GM12878 (cell line): ENCODE data around the gene SLX4. TPM values are rescaled to one million over a fixed set of nuclear protein-coding genes. Genes with fewer than 3 reads are reported as not detected.

Source experiments
- ATAC-seq: fragments of 200-7000 bp; cut with Tn5 transposase; 3 replicates; pipeline ENCODE4 v1.9.1; 2020; ENCODE audit warnings: mild to moderate bottlenecking, moderate library complexity
- BruUV-seq: library from RNA; stranded (reverse); fragments of 400-500 nt; replicated peaks from 2 replicates; lab custom pipeline; 2021; lab: Mats Ljungman, UMichigan
- CTCF ChIA-PET: fragments of 300-600 bp; sonication (Branson Sonifier 250); formaldehyde crosslinking; extraction: SDS; loops from one replicate; lab custom pipeline; 2021; ENCODE audit warnings: inconsistent platforms; lab: Yijun Ruan, JAX
- POLR2A ChIA-PET: fragments of 350-600 bp; formaldehyde crosslinking; extraction: SDS; loops from one replicate; lab custom pipeline; 2021; ENCODE audit warnings: inconsistent platforms; lab: Charles Lee
- RAD21 ChIA-PET: fragments of 300-600 bp; sonication (Branson Sonifier 250); formaldehyde crosslinking; loops from one replicate; lab custom pipeline; 2023; ENCODE audit warnings: antibody characterized with exemption; ENCODE audit not compliant: unreplicated experiment; lab: Charles Lee
- SMC1A ChIA-PET: fragments of 300-600 bp; sonication (Branson Sonifier 250); formaldehyde crosslinking; loops from one replicate; lab custom pipeline; 2023; ENCODE audit not compliant: unreplicated experiment, uncharacterized antibody; lab: Charles Lee
- DNase-seq: peaks from one replicate; pipeline ENCODE4 v3.0.0-alpha.2; 2011; ENCODE audit warnings: low read depth, low spot score
- FAIRE-seq: peaks from 3 replicates; lab custom pipeline; 2011; peaks lifted over from hg19 to GRCh38; lab: Jason Lieb, UNC
- H2AFZ ChIP-seq: 2 replicates; pipeline ENCODE4 v1.6.0; 2011; ENCODE audit warnings: low read depth, low read length, control low read depth; ENCODE audit not compliant: control insufficient read depth
- H3K27ac ChIP-seq: 2 replicates; pipeline ENCODE4 v1.5.1; 2011; ENCODE audit warnings: control low read depth; ENCODE audit not compliant: control insufficient read depth, insufficient read depth
- H3K27me3 ChIP-seq, 2 experiments: replicated peaks in 1 of 2; 2 replicates each; pipeline versions ENCODE4 v1.6.0 to v1.6.1; 2011; ENCODE audit warnings: low read length in 1 of 2; ENCODE audit not compliant: control insufficient read depth in 2 of 2, insufficient read depth in 2 of 2
- H3K36me3 ChIP-seq, 2 experiments: 2 replicates each; pipeline ENCODE4 v1.5.1; 2011; ENCODE audit warnings: low read length in 1 of 2; ENCODE audit not compliant: control insufficient read depth in 2 of 2, insufficient read depth in 2 of 2
- H3K4me1 ChIP-seq: 2 replicates; pipeline ENCODE4 v1.6.1; 2011; ENCODE audit warnings: mild to moderate bottlenecking, low read length, moderate library complexity, mixed read lengths; ENCODE audit not compliant: control insufficient read depth, insufficient read depth
- H3K4me2 ChIP-seq: 2 replicates; pipeline ENCODE4 v1.6.0; 2011; ENCODE audit warnings: control low read depth; ENCODE audit not compliant: control insufficient read depth, insufficient read depth
- H3K4me3 ChIP-seq: fragments of 200-600 bp; sonication (generic); 2 replicates; pipeline ENCODE4 v1.5.1; 2016
- H3K79me2 ChIP-seq: 2 replicates; pipeline ENCODE4 v1.6.0; 2011; ENCODE audit warnings: low read length; ENCODE audit not compliant: control insufficient read depth, insufficient read depth
- H3K9ac ChIP-seq: 2 replicates; pipeline ENCODE4 v1.8.0; 2011; ENCODE audit warnings: low read length, control low read depth, mixed read lengths; ENCODE audit not compliant: control insufficient read depth, insufficient read depth
- H3K9me3 ChIP-seq: replicated peaks from 3 replicates; pipeline ENCODE4 v1.5.1; 2011; ENCODE audit warnings: mild to moderate bottlenecking, low read length; ENCODE audit not compliant: control insufficient read depth, insufficient read depth
- H4K20me1 ChIP-seq: 2 replicates; pipeline ENCODE4 v1.6.0; 2011; ENCODE audit not compliant: control insufficient read depth, insufficient read depth
- MYB ChIP-seq: fragments of 150-350 bp; IDR thresholded peaks from 2 replicates; pipeline ENCODE4 v1.6.1; 2014; ENCODE audit warnings: mild to moderate bottlenecking, low read depth, low read length, borderline replicate concordance
- WGBS: methylation state at CpG from one replicate; pipeline ENCODE4 v1.1.6; 2016; ENCODE audit warnings: low lambda C conversion rate; ENCODE audit not compliant: insufficient replicate concordance, insufficient coverage; ENCODE audit errors: missing lambda C conversion rate; 5-methylcytosine and 5-hydroxymethylcytosine counted together
- in situ Hi-C: fragments of 300-500 bp; cut with MboI; formaldehyde crosslinking; loops from 9 replicates; pipeline ENCODE4 v1.14.3; 2018; ENCODE audit warnings: mixed read lengths
- intact Hi-C: fragments of 100-400 bp; cut with micrococcal nuclease; formaldehyde crosslinking; loops from one replicate; pipeline ENCODE4 v1.14.2; 2022; ENCODE audit not compliant: unreplicated experiment
- polyA plus RNA-seq, 11 experiments: library from polyadenylated mRNA; depleted of rRNA in 4 of 11; unstranded in 6 of 11; stranded (reverse) in 5 of 11; fragments of >200 nt; fragmentation: Nextera tagmentation in 4 of 11; fragmentation: Illumina TruSeq in 1 of 11; extraction: Ambion mirVana in 4 of 11; extraction: Trizol in 1 of 11; gene quantifications; 1 replicate in 1 of 11; 2 replicates in 10 of 11; pipeline versions ENCODE4 v1.2.1 to v1.2.3, GENCODE V29; 2011 to 2016; ENCODE audit warnings: inconsistent platforms in 2 of 11, missing spikeins in 2 of 11, low read depth in 1 of 11
- total RNA-seq, 4 experiments: library from RNA; depleted of rRNA in 3 of 4; stranded (reverse); fragments of >200 nt in 3 of 4; fragmentation: Illumina TruSeq in 1 of 4; extraction: Trizol in 1 of 4; gene quantifications; 2 replicates each; pipeline versions ENCODE4 v1.2.1 to v1.2.3, GENCODE V29; 2013 to 2021
- TF ChIP-seq, protein P1 (sequence below): fragments of 450-650 bp; IDR thresholded peaks from 2 replicates; pipeline ENCODE4 v1.6.1; 2017; ENCODE audit warnings: mild to moderate bottlenecking, moderate library complexity

Gene SLX4
- total and polyA plus RNA-seq, 10 of the 15 experiments (the other 5 are each of a cell fraction or from before 2014, with no cell fraction given), result 0.18 to 12.3 (median 4.8) TPM

DNA sequence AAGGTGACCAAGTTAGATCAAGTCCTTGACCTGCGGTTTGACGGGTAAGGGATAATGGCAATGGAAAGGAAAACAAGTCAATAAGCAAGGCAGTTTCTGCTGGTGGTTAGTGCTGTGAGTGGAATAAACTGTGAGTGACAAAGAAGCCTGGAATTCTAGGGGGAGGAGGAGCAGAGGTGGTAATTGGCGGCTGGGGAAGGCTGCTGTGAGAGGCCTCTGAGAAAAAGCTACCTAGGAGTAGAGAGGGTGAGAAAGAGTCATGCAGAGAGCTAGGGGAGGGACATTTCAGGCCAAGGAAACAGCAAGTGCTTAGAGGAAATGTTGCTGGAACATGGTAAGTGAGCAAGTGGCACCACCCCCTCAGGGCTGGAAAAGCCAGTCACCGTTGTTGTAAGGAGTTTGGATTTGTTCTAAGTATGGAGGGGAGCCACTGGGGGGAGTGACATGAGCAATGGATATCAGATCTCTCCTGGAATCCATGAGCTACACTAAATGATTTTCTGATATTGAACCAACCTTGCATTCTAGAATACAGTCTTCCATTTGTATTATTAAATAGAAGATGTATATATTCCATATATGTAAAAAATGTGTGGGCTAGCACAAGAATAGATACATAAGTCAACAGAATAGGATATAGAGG lies 40.9 kb downstream of the SLX4 start:
- ChIA-PET CTCF (interaction anchor here (0.9 kb wide), 1 partner anchor 87 kb away, joined by 3 read pairs; no protein-coding TSS in a partner anchor), RAD21 (no interaction called here), POLR2A (no interaction called here), SMC1A (no interaction called here)
- ATAC-seq (no peak), DNase-seq (no peak), FAIRE-seq (no peak)
- no TSS peak for BruUV-seq
- 92% methylated on average over 4 of the region's 4 CpGs for whole genome bisulfite sequencing
- Histone ChIP-seq H3K4me1 (peaks cover 4% of the 10 kb centered on the region), H3K4me2 (no peak overlapping the region), H2AFZ (no peak overlapping the region), H3K9me3 (peaks cover 3% of the 10 kb centered on the region; the same call in 2 of the 3 replicates), H3K36me3 (peaks cover 0 to 2% of the 10 kb centered on the region in 2 experiments; a peak in 1 of 4 replicates), H3K79me2 (peaks cover 5% of the 10 kb centered on the region), H3K27me3 (no peaks in the 10 kb centered on the region), H4K20me1 (no peaks in the 10 kb centered on the region), H3K27ac (no peak overlapping the region), H3K9ac (no peak overlapping the region), H3K4me3 (no peak overlapping the region)
- intact Hi-C loops, result no loop called here
- TF ChIP-seq, protein P1, sequence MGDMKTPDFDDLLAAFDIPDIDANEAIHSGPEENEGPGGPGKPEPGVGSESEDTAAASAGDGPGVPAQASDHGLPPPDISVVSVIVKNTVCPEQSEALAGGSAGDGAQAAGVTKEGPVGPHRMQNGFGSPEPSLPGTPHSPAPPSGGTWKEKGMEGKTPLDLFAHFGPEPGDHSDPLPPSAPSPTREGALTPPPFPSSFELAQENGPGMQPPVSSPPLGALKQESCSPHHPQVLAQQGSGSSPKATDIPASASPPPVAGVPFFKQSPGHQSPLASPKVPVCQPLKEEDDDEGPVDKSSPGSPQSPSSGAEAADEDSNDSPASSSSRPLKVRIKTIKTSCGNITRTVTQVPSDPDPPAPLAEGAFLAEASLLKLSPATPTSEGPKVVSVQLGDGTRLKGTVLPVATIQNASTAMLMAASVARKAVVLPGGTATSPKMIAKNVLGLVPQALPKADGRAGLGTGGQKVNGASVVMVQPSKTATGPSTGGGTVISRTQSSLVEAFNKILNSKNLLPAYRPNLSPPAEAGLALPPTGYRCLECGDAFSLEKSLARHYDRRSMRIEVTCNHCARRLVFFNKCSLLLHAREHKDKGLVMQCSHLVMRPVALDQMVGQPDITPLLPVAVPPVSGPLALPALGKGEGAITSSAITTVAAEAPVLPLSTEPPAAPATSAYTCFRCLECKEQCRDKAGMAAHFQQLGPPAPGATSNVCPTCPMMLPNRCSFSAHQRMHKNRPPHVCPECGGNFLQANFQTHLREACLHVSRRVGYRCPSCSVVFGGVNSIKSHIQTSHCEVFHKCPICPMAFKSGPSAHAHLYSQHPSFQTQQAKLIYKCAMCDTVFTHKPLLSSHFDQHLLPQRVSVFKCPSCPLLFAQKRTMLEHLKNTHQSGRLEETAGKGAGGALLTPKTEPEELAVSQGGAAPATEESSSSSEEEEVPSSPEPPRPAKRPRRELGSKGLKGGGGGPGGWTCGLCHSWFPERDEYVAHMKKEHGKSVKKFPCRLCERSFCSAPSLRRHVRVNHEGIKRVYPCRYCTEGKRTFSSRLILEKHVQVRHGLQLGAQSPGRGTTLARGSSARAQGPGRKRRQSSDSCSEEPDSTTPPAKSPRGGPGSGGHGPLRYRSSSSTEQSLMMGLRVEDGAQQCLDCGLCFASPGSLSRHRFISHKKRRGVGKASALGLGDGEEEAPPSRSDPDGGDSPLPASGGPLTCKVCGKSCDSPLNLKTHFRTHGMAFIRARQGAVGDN, result no peak
- no peak for TF ChIP-seq MYB
- in situ Hi-C loops, result no loop called here
